GM13976 (cell line): ENCODE results near the gene HEMK1.

Source experiments
- DNase-seq: peaks from one replicate; pipeline ENCODE4 v3.0.0; 2012; ENCODE audit warnings: low spot score
- CTCF ChIP-seq: IDR thresholded peaks from 2 replicates; pipeline ENCODE4 v1.5.1; 2012; ENCODE audit warnings: borderline replicate concordance, mild to moderate bottlenecking; ENCODE audit not compliant: insufficient read depth; ENCODE audit errors: extremely low read depth, missing control alignments, control extremely low read depth
- in situ Hi-C: fragments of 300-500 bp; cut with MboI; formaldehyde crosslinking; loops from one replicate; pipeline ENCODE4 v1.12.0; 2022; ENCODE audit warnings: low sequenced_read_pairs, mixed read lengths, inconsistent platforms; ENCODE audit not compliant: unreplicated experiment

The HEMK1 gene

GRCh38 chr3:50617096-50617791 is 47.9 kb downstream of the HEMK1 start, which contains the start of gene MAPKAPK3:
Gene MAPKAPK3, plus strand, starts transcription at chr3:50617151. Its CDS starts 415 bp downstream, at chr3:50617566.
- in situ Hi-C loops, result no loop called here
- DNase-seq, result no peak
- TF ChIP-seq CTCF, result no peak

GRCh38 chr3:50617911-50618481 is 48.7 kb downstream of the HEMK1 start:
- TF ChIP-seq CTCF, result no peak
- DNase-seq, result no peak
- in situ Hi-C loops, result no loop called here

GRCh38 chr3:50620420-50620819 is 51.1 kb downstream of the HEMK1 start:
- no peak for DNase-seq
- TF ChIP-seq CTCF, result no peak
- in situ Hi-C loops, result no loop called here

GRCh38 chr3:50620820-50621219 is 51.5 kb downstream of the HEMK1 start:
- in situ Hi-C loops, result no loop called here
- no peak for DNase-seq
- no peak for TF ChIP-seq CTCF

- in situ Hi-C loops, result no loop called here
- no peak for DNase-seq
- no peak for TF ChIP-seq CTCF
These were observed 53.6 kb downstream of the HEMK1 start for GRCh38 chr3:50622881-50623280.

- in situ Hi-C loops, result no loop called here
- TF ChIP-seq CTCF, result no peak
- DNase-seq, result no peak
These were observed 54.6 kb downstream of the HEMK1 start for GRCh38 chr3:50623840-50624474.
